PC-3 (cell line): Measurements from ENCODE around the gene ARGFX. TPM values are rescaled to one million over a fixed set of nuclear protein-coding genes. Genes with fewer than 3 reads are reported as not detected.

Experiments
- ATAC-seq: fragments of 200-7000 bp; cut with Tn5 transposase; 2 replicates; pipeline ENCODE4 v1.9.1; 2020; ENCODE audit warnings: mild to moderate bottlenecking, moderate library complexity
- Bru-seq: library from RNA; stranded (reverse); fragments of 400-500 nt; gene quantifications from one replicate; lab custom pipeline; 2021; lab: Mats Ljungman, UMichigan
- BruChase-seq, 2 experiments: library from RNA; stranded (reverse); fragments of 400-500 nt; gene quantifications; one replicate each; lab custom pipeline; 2021; lab: Mats Ljungman, UMichigan
- BruUV-seq: library from RNA; stranded (reverse); fragments of 400-500 nt; replicated peaks from 2 replicates; lab custom pipeline; 2021; lab: Mats Ljungman, UMichigan
- CTCF ChIA-PET: fragments of 300-600 bp; sonication (Branson Sonifier 250); formaldehyde crosslinking; loops from one replicate; lab custom pipeline; 2022; ENCODE audit warnings: antibody characterized with exemption; lab: Charles Lee
- POLR2A ChIA-PET: fragments of 300-600 bp; sonication (Branson Sonifier 250); formaldehyde crosslinking; loops from one replicate; lab custom pipeline; 2022; ENCODE audit warnings: antibody characterized with exemption; ENCODE audit not compliant: unreplicated experiment; lab: Charles Lee
- DNase-seq: peaks from one replicate; pipeline ENCODE4 v3.0.0-alpha.2; 2015
- H2AFZ ChIP-seq: fragments of 300-600 bp; sonication (generic); 2 replicates; pipeline ENCODE4 v1.6.0; 2016; ENCODE audit warnings: antibody characterized with exemption, low read length
- H3F3A ChIP-seq: fragments of 300-600 bp; sonication (generic); one replicate; pipeline ENCODE4 v1.6.0; 2017; ENCODE audit warnings: antibody characterized with exemption, low read length, control low read depth, mild to moderate bottlenecking; ENCODE audit not compliant: unreplicated experiment
- H3K27ac ChIP-seq: fragments of 300-600 bp; sonication (generic); 2 replicates; pipeline ENCODE4 v1.5.1; 2016; ENCODE audit warnings: mild to moderate bottlenecking, low read length
- H3K27me3 ChIP-seq: fragments of 300-600 bp; sonication (generic); 2 replicates; pipeline ENCODE4 v1.6.1; 2016; ENCODE audit warnings: low read length, mixed read lengths
- H3K36me3 ChIP-seq: fragments of 300-600 bp; sonication (generic); 2 replicates; pipeline ENCODE4 v1.6.1; 2016; ENCODE audit warnings: low read depth, mixed run types, low read length, mixed read lengths
- H3K4me1 ChIP-seq: fragments of 300-600 bp; sonication (generic); 2 replicates; pipeline ENCODE4 v1.5.1; 2016; ENCODE audit warnings: low read length; ENCODE audit not compliant: insufficient read depth
- H3K4me2 ChIP-seq: fragments of 300-600 bp; sonication (generic); 2 replicates; pipeline ENCODE4 v1.6.0; 2016; ENCODE audit warnings: low read length
- H3K4me3 ChIP-seq: fragments of 300-600 bp; sonication (generic); 2 replicates; pipeline ENCODE4 v1.5.1; 2016; ENCODE audit warnings: mild to moderate bottlenecking, low read length, mixed read lengths
- H3K79me2 ChIP-seq: fragments of 300-600 bp; sonication (generic); 2 replicates; pipeline ENCODE4 v1.6.1; 2017; ENCODE audit warnings: low read length, mixed read lengths
- H3K9ac ChIP-seq: fragments of 300-600 bp; sonication (generic); 2 replicates; pipeline ENCODE4 v1.6.0; 2016; ENCODE audit warnings: mild to moderate bottlenecking, low read length
- H3K9me2 ChIP-seq: fragments of 300-600 bp; sonication (generic); replicated peaks from 2 replicates; pipeline ENCODE4 v1.6.1; 2016; ENCODE audit warnings: mixed run types, low read length, mixed read lengths
- H3K9me3 ChIP-seq: fragments of 300-600 bp; sonication (generic); 2 replicates; pipeline ENCODE4 v1.6.1; 2016; ENCODE audit warnings: low read length, mixed read lengths
- H4K20me1 ChIP-seq: fragments of 300-600 bp; sonication (generic); 2 replicates; pipeline ENCODE4 v1.6.1; 2016; ENCODE audit warnings: low read length, mixed read lengths
- CTCF ChIP-seq: fragments of 300-600 bp; sonication (generic); conservative IDR thresholded peaks from 2 replicates; pipeline ENCODE4 v1.5.1; 2017; ENCODE audit warnings: antibody characterized with exemption, low read depth, mild to moderate bottlenecking, low read length
- EZH2 ChIP-seq: fragments of 300-600 bp; sonication (generic); IDR thresholded peaks from one replicate; pipeline ENCODE4 v1.6.1; 2017; ENCODE audit warnings: antibody characterized with exemption, mild to moderate bottlenecking, low read length; ENCODE audit not compliant: unreplicated experiment
- EZH2phosphoT487 ChIP-seq: fragments of 300-600 bp; sonication (generic); IDR thresholded peaks from 2 replicates; pipeline ENCODE4 v1.6.1; 2018; ENCODE audit warnings: mild to moderate bottlenecking, antibody characterized with exemption, low read length, borderline replicate concordance
- intact Hi-C: fragments of 100-400 bp; cut with micrococcal nuclease; formaldehyde crosslinking; loops from 2 replicates; pipeline ENCODE4 v1.9.0; 2023
- long read RNA-seq: library from polyadenylated mRNA; unstranded; transcript quantifications from one replicate; pipeline ENCODE4 v2.0.0, GENCODE V29; 2021; ENCODE audit not compliant: unreplicated experiment
- total RNA-seq: library from RNA; depleted of rRNA; stranded (reverse); fragments of >200 nt; gene quantifications from 2 replicates; pipeline ENCODE4 v1.2.3, GENCODE V29; 2014; rRNA removed

Gene ARGFX
- total RNA-seq, result not detected in 2 replicates
- not detected for Bru-seq, nascent RNA
- percentile 5 among the genes with signal in this experiment for BruChase-seq, experiment 1, labeled RNA remaining after a 6-hour chase
- percentile 2 among the genes with signal in this experiment for BruChase-seq, experiment 2, labeled RNA remaining after a 2-hour chase
- long read RNA-seq, result 0 reads

GRCh38 chr3:121567649-121568048 is at the start of gene ARGFX:
TSS of gene ARGFX (plus strand) at chr3:121567949. CDS start at chr3:121570714, 2,765 bp downstream.
- H3K4me1 ChIP-seq, result no peaks in the 10 kb centered on the region
- no peak within 1 kb of the TSS for H3K27ac ChIP-seq
- no peaks in the 10 kb centered on the region for H3K9me3 ChIP-seq
- ATAC-seq (no peak), DNase-seq (no peak)
- no peak within 1 kb of the TSS for H3K4me3 ChIP-seq
- no peaks in the 10 kb centered on the region for H4K20me1 ChIP-seq
- H3K27me3 ChIP-seq, result no peaks in the 10 kb centered on the region
- ChIA-PET CTCF (no interaction called here), POLR2A (no interaction called here)
- H2AFZ ChIP-seq, result no peak within 1 kb of the TSS
- no peaks in the 10 kb centered on the region for H3K79me2 ChIP-seq
- no peaks in the 10 kb centered on the region for H3K36me3 ChIP-seq
- no peak within 1 kb of the TSS for H3K4me2 ChIP-seq
- intact Hi-C loops, result no loop called here
- no peaks in the 10 kb centered on the region for H3F3A ChIP-seq
- BruUV-seq, result no TSS peak
- TF ChIP-seq EZH2, result no peak
- no peak for TF ChIP-seq CTCF
- TF ChIP-seq EZH2phosphoT487, result no peak
- H3K9ac ChIP-seq, result no peak within 1 kb of the TSS
- H3K9me2 ChIP-seq, result no peaks in the 10 kb centered on the region

GRCh38 chr3:121517953-121518655 is 49.6 kb upstream of the ARGFX start:
- Histone ChIP-seq H3K27ac (no peak overlapping the region), H3K4me3 (no peak overlapping the region), H3K79me2 (peaks cover 9% of the 10 kb centered on the region), H2AFZ (no peak overlapping the region), H3K9me3 (no peaks in the 10 kb centered on the region), H3K4me1 (no peaks in the 10 kb centered on the region), H3K27me3 (no peaks in the 10 kb centered on the region), H3K4me2 (no peak overlapping the region), H3F3A (no peaks in the 10 kb centered on the region), H3K9me2 (no peaks in the 10 kb centered on the region), H3K9ac (no peak overlapping the region), H3K36me3 (peaks cover 39% of the 10 kb centered on the region), H4K20me1 (peaks cover 4% of the 10 kb centered on the region; the same call in 1 of the 2 replicates)
- ChIA-PET POLR2A (no interaction called here), CTCF (no interaction called here)
- DNase-seq (no peak), ATAC-seq (peak; percentile 70)
- no peak for TF ChIP-seq EZH2phosphoT487
- no peak for TF ChIP-seq EZH2
- TF ChIP-seq CTCF, result no peak
- BruUV-seq, result no TSS peak
- intact Hi-C loops, result no loop called here

GRCh38 chr3:121520510-121520909 is 47.2 kb upstream of the ARGFX start:
- no peak overlapping the region for H3K9ac ChIP-seq
- H4K20me1 ChIP-seq, result no peaks in the 10 kb centered on the region
- no peaks in the 10 kb centered on the region for H3K27me3 ChIP-seq
- intact Hi-C loops, result loop anchor here (10.0 kb wide), 1 partner anchor 86 kb away; no protein-coding TSS in a partner anchor
- ChIA-PET CTCF (no interaction called here), POLR2A (no interaction called here)
- H3K9me3 ChIP-seq, result no peaks in the 10 kb centered on the region
- no peaks in the 10 kb centered on the region for H3K79me2 ChIP-seq
- no peak for DNase-seq
- peaks cover 41% of the 10 kb centered on the region for H3K36me3 ChIP-seq
- H3K4me2 ChIP-seq, result no peak overlapping the region
- no peak overlapping the region for H3K4me3 ChIP-seq
- TF ChIP-seq CTCF (no peak), EZH2phosphoT487 (no peak), EZH2 (no peak)
- BruUV-seq, result no TSS peak
- H3K4me1 ChIP-seq, result no peaks in the 10 kb centered on the region
- H2AFZ ChIP-seq, result no peak overlapping the region
- no peak for ATAC-seq
- H3K27ac ChIP-seq, result no peak overlapping the region
- no peaks in the 10 kb centered on the region for H3F3A ChIP-seq
- H3K9me2 ChIP-seq, result no peaks in the 10 kb centered on the region
